ENCODE measurements around the gene STON2. TPM values are rescaled to one million over a fixed set of nuclear protein-coding genes. Genes with fewer than 3 reads are reported as not detected.

STON2 gene
- total RNA-seq, 1 experiment from 2014 or later = 0.36 TPM

- Histone ChIP-seq H3K27ac (ENCODE audit: low read length) (no peak overlapping the region), H3K9me3 (ENCODE audit: control insufficient read depth, insufficient read depth, low read depth, low read length) (no peaks in the 10 kb centered on the region), H3K36me3 (ENCODE audit: control insufficient read depth, insufficient read depth, low read length) (no peaks in the 10 kb centered on the region), H3K4me3 (ENCODE audit: low read depth in 2 of 2, low read length in 2 of 2) (no peak overlapping the region), H3K27me3 (ENCODE audit: control insufficient read depth, insufficient read depth, low read length) (no peaks in the 10 kb centered on the region), H3K4me1 (ENCODE audit: control insufficient read depth, insufficient read depth, low read length) (no peaks in the 10 kb centered on the region)
- CTCF ChIA-PET = interaction anchor here (0.6 kb wide), 1 partner anchor 134 kb away, joined by 6 read pairs; no protein-coding TSS in a partner anchor
- ATAC-seq (no peak), DNase-seq (ENCODE audit: low read depth, low spot score) (no peak)
- intact Hi-C loops (cut with micrococcal nuclease; ENCODE audit: unreplicated experiment) (no loop called here), in situ Hi-C loops (cut with HindIII; ENCODE audit: low pct_unique_long_range_greater_than_20kb, low sequenced_read_pairs) (no loop called here)
- TF ChIP-seq, protein P1, sequence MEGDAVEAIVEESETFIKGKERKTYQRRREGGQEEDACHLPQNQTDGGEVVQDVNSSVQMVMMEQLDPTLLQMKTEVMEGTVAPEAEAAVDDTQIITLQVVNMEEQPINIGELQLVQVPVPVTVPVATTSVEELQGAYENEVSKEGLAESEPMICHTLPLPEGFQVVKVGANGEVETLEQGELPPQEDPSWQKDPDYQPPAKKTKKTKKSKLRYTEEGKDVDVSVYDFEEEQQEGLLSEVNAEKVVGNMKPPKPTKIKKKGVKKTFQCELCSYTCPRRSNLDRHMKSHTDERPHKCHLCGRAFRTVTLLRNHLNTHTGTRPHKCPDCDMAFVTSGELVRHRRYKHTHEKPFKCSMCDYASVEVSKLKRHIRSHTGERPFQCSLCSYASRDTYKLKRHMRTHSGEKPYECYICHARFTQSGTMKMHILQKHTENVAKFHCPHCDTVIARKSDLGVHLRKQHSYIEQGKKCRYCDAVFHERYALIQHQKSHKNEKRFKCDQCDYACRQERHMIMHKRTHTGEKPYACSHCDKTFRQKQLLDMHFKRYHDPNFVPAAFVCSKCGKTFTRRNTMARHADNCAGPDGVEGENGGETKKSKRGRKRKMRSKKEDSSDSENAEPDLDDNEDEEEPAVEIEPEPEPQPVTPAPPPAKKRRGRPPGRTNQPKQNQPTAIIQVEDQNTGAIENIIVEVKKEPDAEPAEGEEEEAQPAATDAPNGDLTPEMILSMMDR (IDR thresholded peaks at IDR 0.05) = no peak
- no peak for TF ChIP-seq TCF7L2 (IDR thresholded peaks at IDR 0.05; ENCODE audit: low read depth, low read length)
- no peak for TF ChIP-seq POLR2AphosphoS5 (IDR thresholded peaks at IDR 0.05; ENCODE audit: low read depth, low read length)
- TF ChIP-seq, protein P2, sequence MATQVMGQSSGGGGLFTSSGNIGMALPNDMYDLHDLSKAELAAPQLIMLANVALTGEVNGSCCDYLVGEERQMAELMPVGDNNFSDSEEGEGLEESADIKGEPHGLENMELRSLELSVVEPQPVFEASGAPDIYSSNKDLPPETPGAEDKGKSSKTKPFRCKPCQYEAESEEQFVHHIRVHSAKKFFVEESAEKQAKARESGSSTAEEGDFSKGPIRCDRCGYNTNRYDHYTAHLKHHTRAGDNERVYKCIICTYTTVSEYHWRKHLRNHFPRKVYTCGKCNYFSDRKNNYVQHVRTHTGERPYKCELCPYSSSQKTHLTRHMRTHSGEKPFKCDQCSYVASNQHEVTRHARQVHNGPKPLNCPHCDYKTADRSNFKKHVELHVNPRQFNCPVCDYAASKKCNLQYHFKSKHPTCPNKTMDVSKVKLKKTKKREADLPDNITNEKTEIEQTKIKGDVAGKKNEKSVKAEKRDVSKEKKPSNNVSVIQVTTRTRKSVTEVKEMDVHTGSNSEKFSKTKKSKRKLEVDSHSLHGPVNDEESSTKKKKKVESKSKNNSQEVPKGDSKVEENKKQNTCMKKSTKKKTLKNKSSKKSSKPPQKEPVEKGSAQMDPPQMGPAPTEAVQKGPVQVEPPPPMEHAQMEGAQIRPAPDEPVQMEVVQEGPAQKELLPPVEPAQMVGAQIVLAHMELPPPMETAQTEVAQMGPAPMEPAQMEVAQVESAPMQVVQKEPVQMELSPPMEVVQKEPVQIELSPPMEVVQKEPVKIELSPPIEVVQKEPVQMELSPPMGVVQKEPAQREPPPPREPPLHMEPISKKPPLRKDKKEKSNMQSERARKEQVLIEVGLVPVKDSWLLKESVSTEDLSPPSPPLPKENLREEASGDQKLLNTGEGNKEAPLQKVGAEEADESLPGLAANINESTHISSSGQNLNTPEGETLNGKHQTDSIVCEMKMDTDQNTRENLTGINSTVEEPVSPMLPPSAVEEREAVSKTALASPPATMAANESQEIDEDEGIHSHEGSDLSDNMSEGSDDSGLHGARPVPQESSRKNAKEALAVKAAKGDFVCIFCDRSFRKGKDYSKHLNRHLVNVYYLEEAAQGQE (IDR thresholded peaks at IDR 0.05; ENCODE audit: insufficient read depth in 1 of 2, low read depth in 2 of 2, low read length in 1 of 2) = no peak
- no peak for TF ChIP-seq SIN3A (IDR thresholded peaks at IDR 0.05; ENCODE audit: borderline replicate concordance, insufficient read depth, low read depth, low read length)
- BruUV-seq (replicated peaks) = no TSS peak
- POLR2A ChIA-PET = no interaction called here
Measured at GRCh38 chr14:81385419-81385818, 14.7 kb downstream of the STON2 start.

- in situ Hi-C loops (cut with HindIII; ENCODE audit: low pct_unique_long_range_greater_than_20kb, low sequenced_read_pairs) (no loop called here), intact Hi-C loops (cut with micrococcal nuclease; ENCODE audit: unreplicated experiment) (no loop called here)
- Histone ChIP-seq H3K27ac (ENCODE audit: low read length) (no peak overlapping the region), H3K4me3 (ENCODE audit: low read depth in 2 of 2, low read length in 2 of 2) (no peak overlapping the region), H3K9me3 (ENCODE audit: control insufficient read depth, insufficient read depth, low read depth, low read length) (no peaks in the 10 kb centered on the region), H3K36me3 (ENCODE audit: control insufficient read depth, insufficient read depth, low read length) (no peaks in the 10 kb centered on the region), H3K27me3 (ENCODE audit: control insufficient read depth, insufficient read depth, low read length) (no peaks in the 10 kb centered on the region), H3K4me1 (ENCODE audit: control insufficient read depth, insufficient read depth, low read length) (no peaks in the 10 kb centered on the region)
- DNase-seq (ENCODE audit: low read depth, low spot score) (no peak), ATAC-seq (no peak)
- ChIA-PET CTCF (no interaction called here), POLR2A (no interaction called here)
- BruUV-seq (replicated peaks) = no TSS peak
- no peak for TF ChIP-seq POLR2AphosphoS5 (IDR thresholded peaks at IDR 0.05; ENCODE audit: low read depth, low read length)
- TF ChIP-seq, protein P1 (IDR thresholded peaks at IDR 0.05) = no peak
- TF ChIP-seq TCF7L2 (IDR thresholded peaks at IDR 0.05; ENCODE audit: low read depth, low read length) = no peak
Measured at GRCh38 chr14:81384900-81385299, 15.2 kb downstream of the STON2 start.
